ENCODE results near the gene ESYT2. TPM values are rescaled to one million over a fixed set of nuclear protein-coding genes. Genes with fewer than 3 reads are reported as not detected.
"Not testable (repeated sequence)": the region's sequence is repeated elsewhere in the genome, so short reads cannot be mapped to it uniquely, and the experiment has no call there.

The ESYT2 gene, protein sequence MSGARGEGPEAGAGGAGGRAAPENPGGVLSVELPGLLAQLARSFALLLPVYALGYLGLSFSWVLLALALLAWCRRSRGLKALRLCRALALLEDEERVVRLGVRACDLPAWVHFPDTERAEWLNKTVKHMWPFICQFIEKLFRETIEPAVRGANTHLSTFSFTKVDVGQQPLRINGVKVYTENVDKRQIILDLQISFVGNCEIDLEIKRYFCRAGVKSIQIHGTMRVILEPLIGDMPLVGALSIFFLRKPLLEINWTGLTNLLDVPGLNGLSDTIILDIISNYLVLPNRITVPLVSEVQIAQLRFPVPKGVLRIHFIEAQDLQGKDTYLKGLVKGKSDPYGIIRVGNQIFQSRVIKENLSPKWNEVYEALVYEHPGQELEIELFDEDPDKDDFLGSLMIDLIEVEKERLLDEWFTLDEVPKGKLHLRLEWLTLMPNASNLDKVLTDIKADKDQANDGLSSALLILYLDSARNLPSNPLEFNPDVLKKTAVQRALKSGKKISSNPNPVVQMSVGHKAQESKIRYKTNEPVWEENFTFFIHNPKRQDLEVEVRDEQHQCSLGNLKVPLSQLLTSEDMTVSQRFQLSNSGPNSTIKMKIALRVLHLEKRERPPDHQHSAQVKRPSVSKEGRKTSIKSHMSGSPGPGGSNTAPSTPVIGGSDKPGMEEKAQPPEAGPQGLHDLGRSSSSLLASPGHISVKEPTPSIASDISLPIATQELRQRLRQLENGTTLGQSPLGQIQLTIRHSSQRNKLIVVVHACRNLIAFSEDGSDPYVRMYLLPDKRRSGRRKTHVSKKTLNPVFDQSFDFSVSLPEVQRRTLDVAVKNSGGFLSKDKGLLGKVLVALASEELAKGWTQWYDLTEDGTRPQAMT
- total RNA-seq, result 100 to 1,000 TPM in 4 of 5 donors, 10 to 100 TPM in 1; 99.0 to 122 (median 116) TPM
- total RNA-seq (2013), result 147 TPM
- total RNA-seq, result 207 to 724 (median 413) reads per million in 29 experiments

DNA sequence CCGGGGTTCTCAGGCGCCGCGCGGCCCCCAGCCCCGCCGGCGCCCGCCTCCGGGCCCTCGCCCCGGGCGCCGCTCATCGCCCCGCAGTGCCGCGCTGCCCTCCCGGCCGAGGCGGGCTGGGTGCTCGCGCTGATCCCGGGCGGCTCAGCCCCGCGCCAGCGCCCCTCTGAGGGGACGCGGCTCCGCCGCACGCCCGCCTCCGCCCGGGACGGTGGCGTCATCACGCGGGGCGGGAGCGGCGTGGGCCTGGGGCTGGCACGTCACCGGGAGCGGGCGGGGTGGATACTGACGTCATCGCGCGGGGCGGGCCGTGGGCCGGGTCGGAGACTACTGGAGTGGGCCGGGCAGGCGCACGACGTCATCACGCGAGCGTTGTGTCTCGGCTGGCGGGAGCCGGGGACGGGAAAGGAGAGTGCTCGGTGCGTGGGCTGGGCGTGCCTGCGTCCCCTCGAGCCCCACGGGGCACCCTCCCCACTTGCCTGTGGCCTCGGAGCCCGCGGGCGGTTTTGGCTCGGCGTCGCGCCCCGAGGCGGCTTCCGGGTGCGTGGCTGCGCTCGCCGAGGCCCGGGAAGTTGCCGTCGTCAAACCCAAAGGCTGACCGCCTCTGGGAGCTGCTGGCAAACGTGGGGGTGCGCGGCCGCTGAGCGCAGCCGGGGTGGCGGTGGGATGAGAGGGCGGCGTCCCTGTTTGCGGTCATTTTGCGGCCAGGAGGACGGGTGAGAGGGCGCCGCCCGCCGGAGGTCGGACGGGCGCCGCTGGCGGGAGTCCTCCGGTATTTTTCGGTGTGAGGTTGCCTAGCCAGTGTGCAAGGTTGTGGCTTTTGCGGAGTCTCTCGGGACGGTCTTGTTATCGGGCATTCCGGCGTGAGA lies at the start of gene ESYT2:
TSS of gene ESYT2 (minus strand) at position 168 of the 869 bp plus-strand sequence. CDS start at position 77, 91 bp downstream.
- Histone ChIP-seq H3K36me3 (ENCODE audit: control insufficient read depth in 2 of 2, extremely low read depth in 1 of 2, insufficient read depth in 1 of 2, low read length in 1 of 2) (no peaks in the 10 kb centered on the region), H3K27ac (ENCODE audit: low read length) (peak within 1 kb of the TSS; percentile 96), H3K27me3 (replicated peaks in 1 of 2; ENCODE audit: control insufficient read depth in 2 of 2, extremely low read depth in 1 of 2, insufficient read depth in 2 of 2, low read length in 1 of 2) (no peaks in the 10 kb centered on the region), H3K9me3 (no peaks in the 10 kb centered on the region), H3K4me3 (ENCODE audit: control insufficient read depth in 1 of 2, extremely low read depth in 1 of 2, low read length in 1 of 2) (peak within 1 kb of the TSS; percentile 71 to 75), H3K4me1 (ENCODE audit: control insufficient read depth in 1 of 2, extremely low read depth in 1 of 2, insufficient read depth in 2 of 2, low read length in 2 of 2) (peaks cover 14 to 32% of the 10 kb centered on the region in 2 experiments)
- H3K27ac Mint-ChIP-seq, result peak within 1 kb of the TSS; percentile 83 to 94
- POLR2A ChIA-PET, result interaction anchor here (0.5 to 3.0 kb wide), 9 partner anchors 10 to 125 kb away, joined by 3 to 13 read pairs (median 5); partner anchors contain the start of gene NCAPG2 (in 1 of the 2)
- H3K4me3 Mint-ChIP-seq, result peak within 1 kb of the TSS; percentile 97 to 99 (median 98)
- DNase-seq (peak; percentile 95 to 100 (median 99)), ATAC-seq (replicated peaks in 1 of 4) (peak; percentile 78 to 85 (median 84))
- H3K36me3 Mint-ChIP-seq, result peaks cover 6% of the 10 kb centered on the region
- under 1% methylated on average over 118 of the region's 120 CpGs for WGBS (ENCODE audit: insufficient coverage)
- H3K9me3 Mint-ChIP-seq, result no peaks in the 10 kb centered on the region
- H3K4me1 Mint-ChIP-seq, result peaks cover 26 to 46% (median 37%) of the 10 kb centered on the region in 3 donors
- no peaks in the 10 kb centered on the region for H3K27me3 Mint-ChIP-seq
- CTCF ChIA-PET, result interaction anchor here (0.5 to 1.6 kb wide), 3 partner anchors 18 to 34 kb away, joined by 3 read pairs; no protein-coding TSS in a partner anchor

DNA sequence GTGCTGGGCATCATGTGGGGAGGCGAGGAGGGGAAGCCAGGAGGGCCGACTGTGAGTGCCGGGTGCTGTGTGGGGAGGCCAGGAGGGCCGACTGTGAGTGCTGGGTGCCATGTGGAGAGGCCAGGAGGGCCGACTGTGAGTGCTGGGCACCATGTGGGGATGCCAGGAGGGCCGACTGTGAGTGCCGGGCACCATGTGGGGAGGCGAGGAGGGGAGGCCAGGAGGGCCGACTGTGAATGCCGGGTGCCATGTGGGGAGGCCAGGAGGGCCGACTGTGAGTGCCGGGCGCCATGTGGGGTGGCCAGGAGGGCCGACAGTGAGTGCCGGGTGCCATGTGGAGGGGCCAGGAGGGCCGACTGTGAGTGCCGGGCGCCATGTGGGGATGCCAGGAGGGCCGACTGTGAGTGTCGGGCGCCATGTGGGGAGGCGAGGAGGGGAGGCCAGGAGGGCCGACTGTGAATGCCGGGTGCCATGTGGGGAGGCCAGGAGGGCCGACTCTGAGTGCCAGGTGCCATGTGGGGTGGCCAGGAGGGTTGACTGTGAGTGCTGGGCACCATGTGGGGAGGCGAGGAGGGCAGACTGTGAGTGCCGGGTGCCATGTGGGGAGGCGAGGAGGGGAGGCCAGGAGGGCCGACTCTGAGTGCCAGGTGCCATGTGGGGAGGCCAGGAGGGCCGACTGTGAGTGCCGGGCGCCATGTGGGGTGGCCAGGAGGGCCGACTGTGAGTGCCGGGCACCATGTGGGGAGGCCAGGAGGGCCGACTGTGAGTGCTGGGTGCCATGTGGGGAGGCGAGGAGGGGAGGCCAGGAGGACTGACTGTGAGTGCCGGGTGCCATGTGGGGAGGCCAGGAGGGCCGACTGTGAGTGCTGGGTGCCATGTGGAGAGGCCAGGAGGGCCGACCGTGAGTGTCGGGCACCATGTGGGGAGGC lies 49.1 kb upstream of the ESYT2 start:
- H3K27ac Mint-ChIP-seq; H3K27ac ChIP-seq (ENCODE audit: low read length); H3K4me1 ChIP-seq (ENCODE audit: control insufficient read depth in 1 of 2, extremely low read depth in 1 of 2, insufficient read depth in 2 of 2, low read length in 2 of 2); ATAC-seq (replicated peaks in 1 of 4); CTCF ChIA-PET; H3K4me3 Mint-ChIP-seq; H3K4me3 ChIP-seq (ENCODE audit: control insufficient read depth in 1 of 2, extremely low read depth in 1 of 2, low read length in 1 of 2); DNase-seq; H3K4me1 Mint-ChIP-seq; H3K27me3 ChIP-seq (replicated peaks in 1 of 2; ENCODE audit: control insufficient read depth in 2 of 2, extremely low read depth in 1 of 2, insufficient read depth in 2 of 2, low read length in 1 of 2); H3K9me3 ChIP-seq; H3K9me3 Mint-ChIP-seq; POLR2A ChIA-PET; H3K27me3 Mint-ChIP-seq: not testable (repeated sequence)
- peaks cover 0 to 18% of the 10 kb centered on the region in 2 donors for H3K36me3 ChIP-seq (ENCODE audit: control insufficient read depth in 2 of 2, extremely low read depth in 1 of 2, insufficient read depth in 1 of 2, low read length in 1 of 2)
- H3K36me3 Mint-ChIP-seq, result peaks cover 53% of the 10 kb centered on the region
- WGBS (ENCODE audit: insufficient coverage), result 94% methylated on average over 39 of the region's 41 CpGs

DNA sequence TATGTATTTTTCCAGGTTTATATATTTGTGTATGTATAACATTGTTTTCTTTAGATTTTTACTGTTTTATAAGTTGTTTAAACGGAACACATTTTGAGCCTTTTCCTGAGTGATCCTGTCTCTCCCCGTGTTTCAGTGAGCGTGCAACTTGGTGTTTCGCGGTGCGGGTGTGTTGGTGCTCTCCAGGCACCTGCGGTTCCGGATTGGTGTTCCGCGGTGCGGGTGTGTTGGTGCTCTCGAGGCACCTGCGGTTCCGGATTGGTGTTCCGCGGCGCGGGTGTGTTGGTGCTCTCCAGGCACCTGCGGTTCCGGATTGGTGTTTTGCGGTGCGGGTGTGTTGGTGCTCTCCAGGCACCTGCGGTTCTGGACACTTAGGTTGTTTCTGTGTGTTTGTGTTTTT lies 47.7 kb upstream of the ESYT2 start:
- 100% methylated on average over 10 of the region's 23 CpGs for WGBS (ENCODE audit: insufficient coverage)
- ATAC-seq (replicated peaks in 1 of 4), result no peak
- Histone ChIP-seq H3K27me3 (replicated peaks in 1 of 2; ENCODE audit: control insufficient read depth in 2 of 2, extremely low read depth in 1 of 2, insufficient read depth in 2 of 2, low read length in 1 of 2) (no peaks in the 10 kb centered on the region), H3K27ac (ENCODE audit: low read length) (no peak overlapping the region), H3K9me3 (no peaks in the 10 kb centered on the region), H3K36me3 (ENCODE audit: control insufficient read depth in 2 of 2, extremely low read depth in 1 of 2, insufficient read depth in 1 of 2, low read length in 1 of 2) (peaks cover 0 to 16% of the 10 kb centered on the region in 2 donors), H3K4me1 (ENCODE audit: control insufficient read depth in 1 of 2, extremely low read depth in 1 of 2, insufficient read depth in 2 of 2, low read length in 2 of 2) (no peaks in the 10 kb centered on the region), H3K4me3 (ENCODE audit: control insufficient read depth in 1 of 2, extremely low read depth in 1 of 2, low read length in 1 of 2) (no peak overlapping the region)
- Mint-ChIP-seq H3K36me3 (peaks cover 49% of the 10 kb centered on the region), H3K4me3 (no peak overlapping the region), H3K9me3 (no peaks in the 10 kb centered on the region), H3K4me1 (peaks cover 0 to under 1% (median 0%) of the 10 kb centered on the region in 3 donors), H3K27me3 (no peaks in the 10 kb centered on the region), H3K27ac (no peak overlapping the region)
- no peak for DNase-seq
- ChIA-PET POLR2A (no interaction called here), CTCF (no interaction called here)

DNA sequence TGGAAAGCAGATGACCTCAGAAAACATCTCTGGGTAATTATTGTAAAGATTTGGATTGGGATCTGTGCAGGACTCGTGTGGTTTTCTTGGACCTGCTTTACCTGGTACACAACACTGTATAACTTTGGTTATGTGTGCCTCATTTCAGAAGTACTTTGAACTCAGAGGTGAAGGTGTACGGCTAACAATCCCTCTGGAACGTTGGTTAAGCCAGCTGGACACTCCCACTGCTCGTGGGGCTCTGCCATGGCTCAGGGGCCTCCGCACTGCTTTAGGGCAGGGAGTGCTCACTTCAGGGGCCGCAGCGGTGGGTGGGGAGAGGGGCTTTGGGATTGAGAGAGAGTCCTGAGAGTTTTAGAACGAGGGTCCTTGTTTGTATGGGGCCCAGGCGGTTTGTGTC lies 40.6 kb upstream of the ESYT2 start:
- Mint-ChIP-seq H3K9me3 (no peaks in the 10 kb centered on the region), H3K36me3 (peaks cover 18% of the 10 kb centered on the region), H3K4me3 (no peak overlapping the region), H3K4me1 (peaks cover 16 to 19% (median 18%) of the 10 kb centered on the region in 3 donors), H3K27ac (no peak overlapping the region), H3K27me3 (no peaks in the 10 kb centered on the region)
- ATAC-seq (replicated peaks in 1 of 4) (no peak), DNase-seq (no peak)
- Histone ChIP-seq H3K4me3 (ENCODE audit: control insufficient read depth in 1 of 2, extremely low read depth in 1 of 2, low read length in 1 of 2) (no peak overlapping the region), H3K9me3 (no peaks in the 10 kb centered on the region), H3K27ac (ENCODE audit: low read length) (no peak overlapping the region), H3K4me1 (ENCODE audit: control insufficient read depth in 1 of 2, extremely low read depth in 1 of 2, insufficient read depth in 2 of 2, low read length in 2 of 2) (peaks cover 0 to 2% of the 10 kb centered on the region in 2 experiments), H3K36me3 (ENCODE audit: control insufficient read depth in 2 of 2, extremely low read depth in 1 of 2, insufficient read depth in 1 of 2, low read length in 1 of 2) (peaks cover 2 to 10% of the 10 kb centered on the region in 2 donors), H3K27me3 (replicated peaks in 1 of 2; ENCODE audit: control insufficient read depth in 2 of 2, extremely low read depth in 1 of 2, insufficient read depth in 2 of 2, low read length in 1 of 2) (no peaks in the 10 kb centered on the region)
- 93% methylated on average over 3 of the region's 9 CpGs for WGBS (ENCODE audit: insufficient coverage)
- ChIA-PET POLR2A (no interaction called here), CTCF (no interaction called here)

DNA sequence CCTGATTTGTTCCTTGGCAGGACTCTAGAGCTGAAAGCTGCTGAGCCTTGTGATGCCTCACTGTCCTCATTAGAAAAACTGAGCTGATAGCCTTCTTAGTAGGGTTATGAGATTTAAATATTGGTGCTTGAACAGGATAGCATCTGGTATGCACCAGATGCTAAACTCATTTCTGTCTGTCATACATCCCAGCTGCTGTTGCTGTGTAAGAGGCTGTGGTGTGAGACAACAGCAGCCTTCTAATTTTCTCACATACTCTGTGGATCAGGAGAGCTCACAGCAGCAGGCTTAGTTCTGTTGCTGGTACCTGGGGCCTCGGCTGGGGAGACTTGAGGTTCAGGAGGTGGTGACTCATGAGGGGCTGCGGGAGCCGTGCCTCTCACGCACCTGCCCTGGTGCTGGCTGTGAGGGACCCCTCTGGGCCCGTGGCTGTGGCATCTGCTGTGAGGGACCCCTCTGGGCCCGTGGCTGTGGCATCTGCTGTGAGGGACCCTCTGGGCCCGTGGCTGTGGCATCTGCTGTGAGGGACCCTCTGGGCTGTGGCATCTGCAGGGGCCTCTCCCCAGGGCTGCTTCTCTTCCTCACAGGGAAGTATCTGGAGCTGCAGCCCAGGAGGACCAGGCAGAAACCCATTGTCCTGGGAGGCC lies 39.6 kb upstream of the ESYT2 start:
- Mint-ChIP-seq H3K27me3 (no peaks in the 10 kb centered on the region), H3K4me1 (peaks cover 26 to 29% (median 27%) of the 10 kb centered on the region in 3 donors), H3K9me3 (no peaks in the 10 kb centered on the region), H3K36me3 (peaks cover 12% of the 10 kb centered on the region), H3K27ac (no peak overlapping the region), H3K4me3 (no peak overlapping the region)
- Histone ChIP-seq H3K27me3 (replicated peaks in 1 of 2; ENCODE audit: control insufficient read depth in 2 of 2, extremely low read depth in 1 of 2, insufficient read depth in 2 of 2, low read length in 1 of 2) (no peaks in the 10 kb centered on the region), H3K27ac (ENCODE audit: low read length) (no peak overlapping the region), H3K36me3 (ENCODE audit: control insufficient read depth in 2 of 2, extremely low read depth in 1 of 2, insufficient read depth in 1 of 2, low read length in 1 of 2) (peaks cover 2 to 7% of the 10 kb centered on the region in 2 donors), H3K4me1 (ENCODE audit: control insufficient read depth in 1 of 2, extremely low read depth in 1 of 2, insufficient read depth in 2 of 2, low read length in 2 of 2) (peaks cover 5 to 6% of the 10 kb centered on the region in 2 experiments), H3K4me3 (ENCODE audit: control insufficient read depth in 1 of 2, extremely low read depth in 1 of 2, low read length in 1 of 2) (no peak overlapping the region), H3K9me3 (no peaks in the 10 kb centered on the region)
- ATAC-seq (replicated peaks in 1 of 4) (no peak), DNase-seq (no peak)
- WGBS (ENCODE audit: insufficient coverage), result 83% methylated on average over 7 of the region's 7 CpGs
- CTCF ChIA-PET, result interaction anchor here in 1 of 2 donors (0.6 kb wide), 1 partner anchor 108 kb away, joined by 3 read pairs; no protein-coding TSS in a partner anchor
- POLR2A ChIA-PET, result interaction anchor here in 1 of 2 donors (0.6 kb wide), 1 partner anchor 42 kb away, joined by 12 read pairs; no protein-coding TSS in a partner anchor

Measured in T-cell (primary cell).